IPS DF 6.9 (cell line): ENCODE measurements around the gene CAND2.
"Not testable (repeated sequence)": the region's sequence is repeated elsewhere in the genome, so short reads cannot be mapped to it uniquely, and the experiment has no call there.

Source experiments
- DNase-seq: peaks from one replicate; pipeline ENCODE4 v3.0.0-alpha.2; 2013; ENCODE audit warnings: low read depth, low spot score
- H3K27ac ChIP-seq: one replicate; pipeline ENCODE4 v1.5.1; 2013; ENCODE audit warnings: low read length, control low read depth
- H3K27me3 ChIP-seq: 2 replicates; pipeline ENCODE4 v1.6.1; 2013; ENCODE audit warnings: mild to moderate bottlenecking, low read length; ENCODE audit not compliant: control insufficient read depth, insufficient read depth
- H3K36me3 ChIP-seq: 2 replicates; pipeline ENCODE4 v1.6.1; 2013; ENCODE audit warnings: low read length; ENCODE audit not compliant: control insufficient read depth, insufficient read depth
- H3K4me1 ChIP-seq: 2 replicates; pipeline ENCODE4 v1.6.1; 2013; ENCODE audit warnings: low read length; ENCODE audit not compliant: control insufficient read depth, insufficient read depth
- H3K4me3 ChIP-seq: 2 replicates; pipeline ENCODE4 v1.5.1; 2013; ENCODE audit warnings: mild to moderate bottlenecking, low read length
- H3K9me3 ChIP-seq: 2 replicates; pipeline ENCODE4 v1.6.1; 2013; ENCODE audit warnings: low read length, inconsistent platforms; ENCODE audit not compliant: control insufficient read depth, insufficient read depth
- WGBS: extraction: QIAGEN DNeasy Blood & Tissue Kit; methylation state at CpG from one replicate; pipeline ENCODE4 v1.1.7; 2013; ENCODE audit warnings: mixed read lengths, missing lambda C conversion rate; ENCODE audit not compliant: insufficient read length, insufficient coverage; 5-methylcytosine and 5-hydroxymethylcytosine counted together

The CAND2 gene

GRCh38 chr3:12771236-12771635 is 25.2 kb upstream of the CAND2 start:
- no CpG with 5 or more reads among the region's 9 CpGs for WGBS
- DNase-seq = no peak
- H3K27me3 ChIP-seq = no peaks in the 10 kb centered on the region
- H3K36me3 ChIP-seq = no peaks in the 10 kb centered on the region
- H3K9me3 ChIP-seq = no peaks in the 10 kb centered on the region
- no peak overlapping the region for H3K27ac ChIP-seq
- no peaks in the 10 kb centered on the region for H3K4me1 ChIP-seq
- no peak overlapping the region for H3K4me3 ChIP-seq

GRCh38 chr3:12772462-12772861 is 24.0 kb upstream of the CAND2 start:
- Histone ChIP-seq H3K36me3 (no peaks in the 10 kb centered on the region), H3K27me3 (no peaks in the 10 kb centered on the region), H3K4me1 (no peaks in the 10 kb centered on the region), H3K27ac (no peak overlapping the region), H3K4me3 (no peak overlapping the region), H3K9me3 (no peaks in the 10 kb centered on the region)
- no CpG with 5 or more reads among the region's 5 CpGs for WGBS
- no peak for DNase-seq

DNA sequence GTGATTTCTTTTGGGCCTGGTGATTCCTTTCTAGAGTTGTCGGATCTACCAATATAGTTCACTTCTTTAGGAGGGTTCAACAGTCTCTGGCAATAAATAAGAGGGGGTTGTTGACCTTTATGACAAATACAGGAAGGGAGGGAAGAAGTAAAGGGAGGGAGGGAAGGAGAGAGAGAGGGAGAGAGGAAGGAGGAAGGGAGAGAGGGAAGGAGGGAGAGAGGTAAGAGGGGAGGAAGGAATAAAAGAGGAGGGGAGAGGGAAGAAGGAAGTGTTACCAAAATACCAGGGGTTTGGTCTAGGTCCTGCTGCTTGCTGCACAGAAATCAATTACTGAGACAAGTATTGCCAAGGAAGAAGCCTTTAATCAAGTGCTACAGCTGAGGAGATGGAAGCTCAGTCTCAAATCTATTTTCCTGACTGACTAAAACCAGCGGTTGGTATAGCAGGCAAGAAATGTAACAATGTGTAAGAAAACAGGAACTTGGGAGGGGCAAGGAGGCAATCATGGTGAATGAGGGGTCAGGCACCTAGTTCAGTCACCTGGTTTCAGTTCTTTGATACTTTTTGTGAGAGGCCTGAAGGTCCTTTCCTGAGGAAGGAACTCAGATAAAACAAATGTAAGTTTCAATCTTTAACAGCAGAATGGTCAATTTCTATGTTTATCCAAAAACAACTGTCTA is 23.3 kb upstream of the CAND2 start:
- H3K9me3 ChIP-seq = no peaks in the 10 kb centered on the region
- WGBS = no CpG with 5 or more reads among the region's 2 CpGs
- H3K27ac ChIP-seq = no peak overlapping the region
- no peaks in the 10 kb centered on the region for H3K4me1 ChIP-seq
- H3K4me3 ChIP-seq = no peak overlapping the region
- no peaks in the 10 kb centered on the region for H3K36me3 ChIP-seq
- H3K27me3 ChIP-seq = no peaks in the 10 kb centered on the region
- DNase-seq = no peak

DNA sequence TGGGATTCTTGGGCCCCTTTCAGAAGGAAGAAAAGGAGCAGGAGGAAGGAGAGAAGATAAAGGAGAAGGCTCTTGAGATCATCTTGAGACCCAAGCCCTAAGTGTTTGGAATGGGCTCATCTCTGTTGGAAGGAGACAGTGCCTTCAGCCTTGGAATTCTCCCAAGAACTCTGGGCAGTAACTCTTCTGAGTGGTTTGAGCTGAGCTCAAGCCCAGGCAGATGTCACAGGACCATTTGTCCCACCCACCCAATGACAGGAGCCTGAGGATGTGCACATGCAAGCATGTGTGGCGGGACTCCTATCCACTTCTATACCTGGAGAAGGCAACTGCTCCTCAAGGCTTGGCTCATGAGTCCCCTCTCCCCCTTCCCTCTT is 22.8 kb upstream of the CAND2 start:
- Histone ChIP-seq H3K36me3 (no peaks in the 10 kb centered on the region), H3K4me3 (no peak overlapping the region), H3K4me1 (no peaks in the 10 kb centered on the region), H3K27ac (no peak overlapping the region), H3K9me3 (no peaks in the 10 kb centered on the region), H3K27me3 (no peaks in the 10 kb centered on the region)
- DNase-seq = no peak
- no CpG with 5 or more reads among the region's 1 CpG for WGBS

- no peaks in the 10 kb centered on the region for H3K36me3 ChIP-seq
- no peak for DNase-seq
- no peaks in the 10 kb centered on the region for H3K27me3 ChIP-seq
- H3K9me3 ChIP-seq = no peaks in the 10 kb centered on the region
- H3K4me3 ChIP-seq = no peak overlapping the region
- H3K27ac ChIP-seq = no peak overlapping the region
- no CpG with 5 or more reads among the region's 4 CpGs for WGBS
- H3K4me1 ChIP-seq = no peaks in the 10 kb centered on the region
These were observed 21.9 kb upstream of the CAND2 start for GRCh38 chr3:12774619-12775018.

- H3K27me3 ChIP-seq = no peaks in the 10 kb centered on the region
- no peak for DNase-seq
- WGBS = no CpG with 5 or more reads among the region's 1 CpG
- H3K27ac ChIP-seq = no peak overlapping the region
- H3K4me3 ChIP-seq = no peak overlapping the region
- H3K36me3 ChIP-seq = no peaks in the 10 kb centered on the region
- no peaks in the 10 kb centered on the region for H3K9me3 ChIP-seq
- no peaks in the 10 kb centered on the region for H3K4me1 ChIP-seq
These were observed 21.3 kb upstream of the CAND2 start for GRCh38 chr3:12775226-12775625.

DNA sequence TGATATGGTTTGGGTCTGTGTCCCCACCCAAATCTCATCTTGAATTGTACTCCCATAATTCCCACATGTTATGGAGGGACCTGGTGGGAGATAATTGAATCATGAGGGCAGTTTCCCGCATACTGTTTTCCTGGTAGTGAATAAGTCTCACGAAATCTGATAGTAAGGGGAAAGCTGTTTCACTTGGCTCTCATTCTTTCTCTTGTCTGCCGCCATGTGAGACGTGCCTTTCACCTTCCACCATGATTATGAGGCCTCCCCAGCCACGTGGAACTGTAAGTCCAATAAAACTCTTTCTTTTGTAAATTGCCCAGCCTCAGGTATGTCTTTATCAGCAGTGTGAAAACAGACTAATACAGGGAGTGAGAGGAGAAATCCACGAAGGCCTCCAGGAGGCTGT is 20.5 kb upstream of the CAND2 start:
- H3K9me3 ChIP-seq, H3K36me3 ChIP-seq, H3K27me3 ChIP-seq, H3K4me1 ChIP-seq, DNase-seq, H3K4me3 ChIP-seq, H3K27ac ChIP-seq: not testable (repeated sequence)
- no CpG with 5 or more reads among the region's 6 CpGs for WGBS

- no peaks in the 10 kb centered on the region for H3K27me3 ChIP-seq
- no peaks in the 10 kb centered on the region for H3K36me3 ChIP-seq
- no peaks in the 10 kb centered on the region for H3K4me1 ChIP-seq
- H3K27ac ChIP-seq = no peak overlapping the region
- no peak for DNase-seq
- WGBS = no CpG with 5 or more reads among the region's 4 CpGs
- H3K9me3 ChIP-seq = no peaks in the 10 kb centered on the region
- H3K4me3 ChIP-seq = no peak overlapping the region
These were observed 19.3 kb upstream of the CAND2 start for GRCh38 chr3:12777171-12777570.

DNA sequence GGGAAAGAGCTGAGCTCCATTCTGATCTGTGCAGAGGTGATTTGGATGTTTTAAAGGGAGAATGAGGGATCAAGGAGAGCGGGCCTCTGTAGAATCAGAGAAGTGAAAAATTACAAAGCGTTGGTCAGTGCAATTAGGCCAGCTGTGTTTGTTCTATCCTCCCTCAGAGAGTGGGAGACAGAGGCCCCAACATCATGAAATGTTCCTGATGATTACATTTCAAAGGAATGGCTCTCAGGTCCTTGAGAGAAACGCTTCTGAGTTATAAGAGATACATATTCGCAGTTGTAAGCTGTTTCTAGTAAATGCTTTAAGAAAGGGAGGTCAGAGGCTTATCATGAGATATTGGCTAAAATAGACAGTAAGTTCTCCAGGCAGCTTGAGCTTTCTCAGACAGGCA is 15.7 kb upstream of the CAND2 start:
- DNase-seq = no peak
- Histone ChIP-seq H3K36me3 (no peaks in the 10 kb centered on the region), H3K4me3 (no peak overlapping the region), H3K27me3 (no peaks in the 10 kb centered on the region), H3K4me1 (no peaks in the 10 kb centered on the region; the same call in 1 of the 2 replicates), H3K27ac (no peak overlapping the region), H3K9me3 (no peaks in the 10 kb centered on the region)
- no CpG with 5 or more reads among the region's 4 CpGs for WGBS

- WGBS = no CpG with 5 or more reads among the region's 6 CpGs
- no peaks in the 10 kb centered on the region for H3K9me3 ChIP-seq
These were observed 14.2 kb upstream of the CAND2 start for GRCh38 chr3:12782172-12782815.

GRCh38 chr3:12785096-12785495 is 11.4 kb upstream of the CAND2 start:
- Histone ChIP-seq H3K4me1 (no peaks in the 10 kb centered on the region; the same call in 1 of the 2 replicates), H3K36me3 (no peaks in the 10 kb centered on the region), H3K27me3 (no peaks in the 10 kb centered on the region), H3K4me3 (no peak overlapping the region), H3K27ac (no peak overlapping the region), H3K9me3 (no peaks in the 10 kb centered on the region)
- no peak for DNase-seq
- WGBS = no CpG with 5 or more reads among the region's 4 CpGs

More at GRCh38 chr3:12782172-12782815, 14.2 kb upstream of the CAND2 start:
- Histone ChIP-seq H3K27me3 (no peaks in the 10 kb centered on the region), H3K4me1 (no peaks in the 10 kb centered on the region; the same call in 1 of the 2 replicates), H3K36me3 (no peaks in the 10 kb centered on the region), H3K4me3 (no peak overlapping the region), H3K27ac (no peak overlapping the region)
- no peak for DNase-seq
